NCI-H2107 (cell line): Measurements from ENCODE around the gene XYLT2.

Experiments used
- DNase-seq: peaks from one replicate; lab custom pipeline; 2025; lab: John Stamatoyannopoulos, UW

The XYLT2 gene

DNA sequence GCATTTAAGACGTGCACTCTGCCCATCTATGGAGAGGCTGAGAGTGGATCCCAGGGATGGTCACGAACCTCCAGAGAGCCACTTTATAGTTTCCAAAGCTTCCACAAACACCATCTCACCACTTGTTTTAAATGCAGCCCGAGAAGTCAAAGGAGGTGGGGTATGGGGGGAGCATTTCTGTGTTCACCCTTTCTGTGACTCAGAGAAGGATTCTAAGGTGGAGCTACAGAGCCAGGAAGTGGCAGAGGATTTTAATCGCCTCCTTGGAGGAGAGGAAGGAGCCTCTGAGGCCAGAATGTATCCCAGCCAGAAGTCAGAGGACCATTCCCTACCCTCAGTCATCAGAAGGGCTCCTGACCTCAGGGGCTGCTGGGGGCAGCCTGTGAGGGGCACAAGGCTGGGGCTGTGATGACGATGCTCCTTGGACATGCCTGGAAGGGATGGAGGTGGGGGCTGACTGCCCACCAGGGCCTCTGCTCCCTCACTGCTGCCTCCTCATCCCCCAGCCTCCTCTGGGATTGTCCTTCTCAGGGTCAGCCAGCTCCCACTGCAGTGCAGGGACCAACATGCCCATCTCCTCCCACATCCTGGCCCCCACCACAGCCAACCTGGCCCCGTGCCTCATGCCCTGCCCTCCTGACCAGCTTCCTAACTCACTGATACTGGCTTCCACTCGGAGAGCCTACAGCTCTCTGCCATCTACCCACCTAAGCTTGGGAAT lies 2.8 kb downstream of the XYLT2 start:
- no peak for DNase-seq

DNA sequence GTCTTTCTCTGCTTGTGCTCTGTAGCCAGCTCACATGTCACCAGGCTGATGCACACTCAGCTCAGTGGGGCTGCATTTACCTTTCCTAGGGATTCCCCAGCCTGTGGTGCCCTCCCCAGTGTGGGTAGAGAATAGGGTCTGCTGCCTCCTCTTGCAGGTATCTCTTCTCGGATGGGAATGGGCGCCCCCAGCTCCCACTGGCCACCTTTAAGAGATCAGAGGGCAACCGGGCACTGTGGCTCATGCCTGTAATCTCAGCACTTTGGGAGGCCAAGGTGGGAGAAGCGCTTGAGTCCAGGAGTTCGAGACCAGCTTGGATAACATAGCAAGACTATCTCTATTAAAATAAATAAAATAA lies 3.3 kb downstream of the XYLT2 start:
- DNase-seq, result no peak

GRCh38 chr17:50350733-50351132 lies 4.8 kb downstream of the XYLT2 start:
- DNase-seq, result no peak

- no peak for DNase-seq
Measured at GRCh38 chr17:50352072-50352692, 6.3 kb downstream of the XYLT2 start.

DNA sequence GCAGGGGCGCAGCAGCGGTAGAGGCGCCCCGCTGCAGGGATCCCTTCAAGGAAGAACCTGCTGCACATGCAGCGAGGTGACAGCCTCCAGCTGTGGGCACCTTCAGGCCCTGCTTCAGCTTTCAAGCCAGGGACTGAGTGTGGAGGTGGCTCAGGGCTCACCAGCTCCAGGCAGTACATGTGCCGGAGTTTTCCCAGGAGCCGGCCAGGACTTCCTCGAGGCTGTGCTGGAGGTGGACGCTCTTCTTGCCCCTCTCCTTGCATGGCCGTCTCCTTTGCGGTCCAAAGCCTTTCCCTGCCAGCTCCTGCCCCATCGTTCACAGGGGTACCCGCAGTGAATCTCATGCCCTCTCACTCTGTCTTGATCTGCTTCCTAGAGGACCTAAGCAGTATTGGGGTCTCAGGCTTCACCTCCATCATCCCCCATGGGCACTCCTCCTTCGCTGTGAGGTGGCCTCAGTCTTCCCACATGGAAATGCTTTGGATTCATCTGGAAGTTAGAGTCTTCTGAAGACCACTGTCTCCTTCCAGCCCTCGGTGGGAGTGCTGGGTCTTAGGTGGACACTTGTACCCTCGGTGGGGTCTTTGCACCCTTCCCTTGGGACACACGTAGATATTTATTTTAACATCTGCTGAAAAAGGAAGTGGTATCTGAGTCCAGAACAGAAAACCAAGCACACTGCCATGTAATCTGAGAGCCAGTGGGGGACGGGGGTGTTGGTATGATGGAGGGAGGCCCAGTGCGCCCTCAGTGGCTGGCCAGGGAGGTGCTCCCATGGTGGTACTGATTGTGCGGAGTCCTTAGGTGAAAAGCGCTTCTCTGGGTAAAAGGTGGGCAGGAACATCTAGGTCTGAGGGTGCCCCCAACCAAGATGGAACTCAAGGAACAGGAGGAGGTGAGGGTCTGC lies 7.0 kb downstream of the XYLT2 start:
- DNase-seq, result no peak

GRCh38 chr17:50353600-50354195 lies 7.8 kb downstream of the XYLT2 start:
- DNase-seq, result no peak

- no peak for DNase-seq
Measured at GRCh38 chr17:50354198-50354597, 8.3 kb downstream of the XYLT2 start.

DNA sequence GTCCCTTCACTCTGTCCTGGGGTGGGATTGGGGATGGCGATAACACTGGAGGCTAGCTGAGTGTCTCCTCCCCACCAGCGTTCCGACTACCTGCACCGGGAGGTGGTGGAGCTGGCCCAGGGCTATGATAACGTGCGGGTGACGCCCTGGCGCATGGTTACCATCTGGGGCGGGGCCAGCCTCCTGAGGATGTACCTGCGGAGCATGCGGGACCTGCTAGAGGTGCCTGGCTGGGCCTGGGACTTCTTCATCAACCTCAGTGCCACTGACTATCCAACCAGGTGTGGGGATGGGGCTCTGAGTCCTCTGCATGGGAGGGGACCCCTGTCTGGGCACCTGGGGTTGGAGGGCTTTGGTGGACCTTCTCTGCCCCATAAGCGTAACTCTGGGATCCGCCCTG lies 8.8 kb downstream of the XYLT2 start:
- no peak for DNase-seq

- no peak for DNase-seq
Measured at GRCh38 chr17:50355336-50355700, 9.4 kb downstream of the XYLT2 start.

- no peak for DNase-seq
Measured at GRCh38 chr17:50355701-50356341, 9.9 kb downstream of the XYLT2 start.

DNA sequence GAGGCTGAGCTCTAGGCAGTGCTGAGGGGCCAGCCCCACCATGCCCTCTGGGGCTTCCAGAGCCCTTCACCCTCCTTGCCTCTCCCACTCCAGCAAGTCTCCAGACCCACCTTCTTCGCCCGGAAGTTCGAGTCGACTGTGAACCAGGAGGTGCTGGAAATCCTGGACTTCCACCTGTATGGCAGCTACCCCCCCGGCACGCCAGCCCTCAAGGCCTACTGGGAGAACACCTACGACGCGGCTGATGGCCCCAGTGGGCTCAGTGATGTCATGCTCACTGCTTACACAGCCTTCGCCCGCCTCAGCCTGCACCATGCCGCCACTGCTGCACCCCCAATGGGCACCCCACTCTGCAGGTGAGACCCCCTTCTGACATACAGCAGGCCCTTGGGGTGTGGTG lies 10.5 kb downstream of the XYLT2 start:
- DNase-seq, result no peak

DNA sequence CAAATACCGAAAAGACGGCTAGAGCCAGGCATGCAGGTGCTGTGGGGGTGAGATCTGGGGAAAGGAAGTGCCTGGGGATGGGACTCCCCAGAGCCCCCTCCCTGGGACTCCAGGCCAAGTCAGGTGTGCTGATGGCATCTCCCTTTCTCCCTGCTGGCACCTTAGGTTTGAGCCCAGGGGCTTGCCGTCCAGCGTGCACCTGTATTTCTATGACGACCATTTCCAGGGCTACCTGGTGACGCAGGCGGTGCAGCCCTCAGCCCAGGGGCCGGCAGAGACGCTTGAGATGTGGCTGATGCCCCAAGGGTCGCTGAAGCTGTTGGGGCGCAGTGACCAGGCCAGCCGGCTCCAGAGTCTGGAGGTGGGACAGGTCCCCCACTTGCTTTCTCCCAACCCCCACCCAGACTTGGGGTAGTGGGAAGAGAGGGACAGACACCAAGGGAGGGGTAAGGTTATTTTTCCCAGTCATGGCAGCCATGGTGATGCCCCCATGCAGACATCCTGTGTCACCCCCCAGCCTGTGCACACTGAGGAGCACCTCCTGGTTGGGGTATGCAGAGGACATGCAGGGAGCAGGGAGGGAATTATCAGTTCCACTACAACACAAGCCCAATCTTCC lies 11.1 kb downstream of the XYLT2 start:
- no peak for DNase-seq

DNA sequence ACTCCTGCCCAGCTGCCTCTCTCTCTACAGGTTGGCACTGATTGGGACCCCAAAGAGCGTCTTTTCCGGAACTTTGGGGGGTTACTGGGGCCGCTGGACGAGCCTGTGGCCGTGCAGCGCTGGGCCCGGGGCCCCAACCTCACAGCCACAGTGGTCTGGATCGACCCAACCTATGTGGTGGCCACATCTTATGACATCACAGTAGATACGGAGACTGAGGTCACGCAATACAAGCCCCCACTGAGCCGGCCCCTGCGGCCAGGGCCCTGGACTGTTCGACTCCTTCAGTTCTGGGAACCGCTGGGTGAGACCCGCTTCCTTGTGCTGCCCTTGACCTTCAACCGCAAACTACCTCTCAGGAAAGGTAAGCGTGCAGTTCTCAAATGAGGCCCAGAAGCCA lies 12.3 kb downstream of the XYLT2 start:
- DNase-seq, result no peak

DNA sequence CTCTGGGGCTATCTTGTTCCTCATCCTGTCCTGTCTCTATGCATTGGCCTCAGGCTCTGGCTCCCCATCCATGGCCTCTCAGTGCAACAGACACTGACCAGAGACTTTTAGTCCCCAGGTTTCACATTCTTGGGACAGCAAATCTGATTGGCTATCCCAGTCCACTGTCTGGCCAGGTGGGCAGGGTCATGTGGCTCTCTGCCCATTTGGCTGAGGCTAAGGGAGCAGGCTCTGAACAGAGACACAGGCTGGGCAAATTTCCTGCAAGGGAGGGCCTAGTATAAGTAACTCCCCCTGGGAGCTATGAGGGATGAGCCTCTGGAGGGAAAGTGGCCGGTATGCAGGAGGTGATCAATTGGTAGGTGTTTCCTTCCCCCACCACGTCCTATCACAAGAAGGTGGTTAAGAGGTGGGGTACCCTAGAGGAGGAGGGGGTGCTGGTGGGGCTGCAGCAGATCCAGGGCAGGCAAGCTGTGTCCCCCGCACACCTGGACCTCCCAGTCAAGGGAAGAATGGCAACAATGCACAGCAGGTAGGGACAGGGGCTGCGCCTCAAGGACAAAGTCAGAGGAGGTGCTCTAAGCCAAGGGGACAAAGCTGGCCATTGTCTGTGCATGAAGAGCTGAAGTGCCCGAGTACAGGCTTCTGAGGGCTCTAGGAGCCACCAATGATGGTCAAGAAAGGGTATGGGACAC lies 13.2 kb downstream of the XYLT2 start:
- no peak for DNase-seq

DNA sequence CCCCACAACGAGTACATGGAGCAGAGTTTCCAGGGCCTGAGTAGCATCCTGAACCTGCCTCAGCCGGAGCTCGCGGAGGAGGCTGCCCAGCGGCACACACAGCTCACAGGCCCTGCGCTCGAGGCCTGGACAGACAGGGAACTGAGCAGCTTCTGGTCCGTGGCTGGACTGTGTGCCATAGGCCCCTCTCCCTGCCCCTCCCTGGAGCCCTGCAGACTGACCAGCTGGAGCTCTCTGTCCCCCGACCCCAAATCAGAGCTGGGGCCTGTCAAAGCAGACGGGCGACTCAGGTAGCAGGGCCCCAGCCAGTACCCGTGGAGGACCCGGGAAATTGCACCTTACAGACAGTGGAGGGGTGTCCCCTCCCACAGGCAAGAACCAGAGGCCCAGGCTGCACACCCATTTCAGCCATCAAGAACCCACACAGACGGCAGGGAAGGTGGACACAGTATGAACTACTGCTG lies 14.1 kb downstream of the XYLT2 start:
- no peak for DNase-seq

DNA sequence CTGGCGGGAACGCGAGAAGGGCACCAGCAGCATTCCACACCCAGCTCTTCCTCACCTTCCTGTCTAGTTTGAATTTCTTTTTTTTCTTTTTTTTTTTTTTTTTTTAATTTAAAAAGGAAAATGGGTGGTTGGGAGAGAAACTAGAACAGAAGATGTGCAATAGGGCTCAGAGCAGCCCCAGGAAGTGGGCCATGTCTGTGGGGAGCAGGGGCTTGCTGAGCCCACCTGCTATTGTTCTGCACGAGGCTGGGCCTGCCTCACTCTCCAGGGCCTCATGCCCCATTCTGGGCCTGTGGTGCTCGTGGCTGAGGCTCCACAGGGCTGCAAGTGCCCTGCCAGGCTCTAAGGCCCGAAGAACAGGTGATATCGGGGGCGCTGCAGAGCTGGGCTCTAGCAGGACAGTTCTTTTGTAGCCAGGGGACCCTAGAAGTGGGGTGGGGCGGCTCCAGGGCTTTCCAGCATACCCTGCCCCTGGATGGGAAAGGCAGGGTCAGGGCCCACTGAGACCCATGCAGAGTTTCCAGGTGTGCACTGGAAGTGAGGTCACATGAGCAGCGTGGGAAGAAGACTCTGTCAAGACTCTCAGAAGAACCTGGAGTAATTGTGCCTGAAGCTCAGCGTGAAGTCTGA lies 14.7 kb downstream of the XYLT2 start:
- no peak for DNase-seq

DNA sequence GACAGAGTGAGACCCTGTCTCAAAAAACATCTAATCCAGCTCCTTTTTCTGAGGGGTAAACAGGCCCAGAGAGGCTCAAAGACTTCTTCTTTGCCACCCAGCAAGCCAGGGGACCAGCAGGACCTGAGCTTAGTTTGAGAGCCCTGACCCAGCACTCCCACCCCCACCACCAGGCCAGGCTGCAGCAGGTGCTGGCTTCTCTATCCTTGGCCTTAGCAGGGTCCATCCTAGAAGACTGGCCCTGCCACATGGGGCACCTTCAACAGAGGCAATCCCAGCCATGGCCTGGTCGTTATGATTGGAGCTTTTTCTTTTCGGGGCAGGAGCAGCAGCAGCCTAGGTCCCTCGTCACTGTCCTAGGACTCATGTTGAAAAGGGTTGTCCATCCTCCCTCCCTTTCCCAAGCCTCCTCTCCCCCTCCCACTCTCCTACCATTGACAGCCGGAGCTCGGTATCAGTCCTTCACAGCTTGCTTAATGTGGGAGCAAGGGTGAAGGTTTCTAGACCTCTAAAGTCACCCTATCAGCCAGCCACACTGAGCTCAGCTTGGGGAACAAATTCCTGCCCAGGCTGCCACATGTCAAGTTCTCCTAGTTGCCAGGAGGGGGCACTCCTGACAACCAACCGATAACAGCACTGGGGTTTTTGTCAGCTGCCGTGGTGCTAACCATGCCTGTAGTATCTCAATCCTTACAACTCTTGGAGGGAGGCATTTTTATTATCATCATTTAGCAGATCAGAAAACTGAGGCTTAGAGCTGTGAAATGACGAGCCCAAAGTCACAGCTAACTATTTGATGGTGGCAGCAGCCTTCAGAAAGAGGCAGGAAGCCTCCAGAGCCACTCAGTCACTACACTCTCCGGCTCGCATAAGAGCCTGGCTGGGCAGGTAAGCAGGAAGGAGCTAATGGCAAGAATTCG lies 15.9 kb downstream of the XYLT2 start:
- peak; percentile 23 for DNase-seq

DNA sequence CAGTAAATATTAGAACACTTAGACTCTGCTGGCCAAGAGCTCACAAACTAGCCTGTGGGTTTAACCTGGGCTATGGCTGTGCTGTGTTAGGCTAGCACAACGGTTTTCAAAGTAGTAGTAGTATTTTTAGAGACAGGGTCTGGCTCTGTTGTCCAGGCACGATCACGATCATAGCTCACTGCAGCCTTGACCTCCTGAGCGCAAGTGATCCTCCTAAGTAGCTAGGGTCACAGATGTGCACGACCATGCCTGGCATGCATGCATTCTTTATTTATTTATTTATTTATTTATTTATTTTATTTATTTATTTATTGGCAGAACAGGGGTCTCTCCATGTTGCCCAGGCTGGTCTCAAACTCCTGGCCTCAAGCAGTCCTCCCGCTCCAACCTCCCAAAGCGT lies 16.7 kb downstream of the XYLT2 start:
- no peak for DNase-seq
